DND-41 (cell line): ENCODE results near the gene ARHGAP18.

Source experiments
- ATAC-seq: fragments of 200-7000 bp; cut with Tn5 transposase; 3 replicates; pipeline ENCODE4 v1.9.1; 2021; ENCODE audit warnings: low read depth; ENCODE audit not compliant: insufficient read depth
- DNase-seq: peaks from one replicate; pipeline ENCODE4 v3.0.0-alpha.2; 2020
- H2AFZ ChIP-seq: 2 replicates; pipeline ENCODE4 v1.6.0; 2012; ENCODE audit warnings: low read depth, low read length
- H3K27ac ChIP-seq: 2 replicates; pipeline ENCODE4 v1.5.1; 2012; ENCODE audit warnings: low read length, inconsistent platforms
- H3K27me3 ChIP-seq: fragments of 200-600 bp; sonication (generic); 2 replicates; pipeline ENCODE4 v1.6.0; 2012; ENCODE audit warnings: low read length, mild to moderate bottlenecking, inconsistent platforms; ENCODE audit not compliant: insufficient read depth, poor library complexity
- H3K36me3 ChIP-seq: 2 replicates; pipeline ENCODE4 v1.5.1; 2012; ENCODE audit warnings: low read length, inconsistent platforms; ENCODE audit not compliant: insufficient read depth
- H3K4me1 ChIP-seq: 2 replicates; pipeline ENCODE4 v1.5.1; 2012; ENCODE audit warnings: mild to moderate bottlenecking, low read length; ENCODE audit not compliant: insufficient read depth
- H3K4me2 ChIP-seq: 2 replicates; pipeline ENCODE4 v1.6.0; 2012; ENCODE audit warnings: mild to moderate bottlenecking, moderate library complexity, low read length, inconsistent platforms; ENCODE audit not compliant: insufficient read depth
- H3K4me3 ChIP-seq, 2 experiments: fragments of 200-600 bp in 1 of 2; shearing (Covaris generic) in 1 of 2; 2 replicates each; pipeline ENCODE4 v1.5.1; 2012 to 2016; ENCODE audit warnings: inconsistent platforms in 2 of 2, low read length in 2 of 2, mild to moderate bottlenecking in 2 of 2, low read depth in 1 of 2, moderate library complexity in 1 of 2
- H3K79me2 ChIP-seq: 2 replicates; pipeline ENCODE4 v1.6.0; 2012; ENCODE audit warnings: low read length, inconsistent platforms; ENCODE audit not compliant: insufficient read depth
- H3K9ac ChIP-seq: 2 replicates; pipeline ENCODE4 v1.6.0; 2012; ENCODE audit warnings: low read depth, mild to moderate bottlenecking, inconsistent platforms, low read length, moderate library complexity
- H3K9me3 ChIP-seq: 2 replicates; pipeline ENCODE4 v1.5.1; 2012; ENCODE audit warnings: low read length, moderate library complexity, mild to moderate bottlenecking, inconsistent platforms; ENCODE audit not compliant: insufficient read depth, severe bottlenecking
- H4K20me1 ChIP-seq: 2 replicates; pipeline ENCODE4 v1.6.0; 2012; ENCODE audit warnings: low read length; ENCODE audit not compliant: insufficient read depth
- CTCF ChIP-seq: IDR thresholded peaks from 2 replicates; pipeline ENCODE4 v1.5.1; 2012; ENCODE audit warnings: borderline replicate concordance, low read length, moderate library complexity, mild to moderate bottlenecking; ENCODE audit not compliant: poor library complexity, severe bottlenecking; ENCODE audit errors: extremely low read depth
- EZH2 ChIP-seq: IDR thresholded peaks from 3 replicates; pipeline ENCODE4 v1.6.1; 2012; ENCODE audit warnings: borderline replicate concordance, low read depth, mild to moderate bottlenecking, moderate library complexity, low read length, inconsistent platforms; ENCODE audit not compliant: severe bottlenecking

Gene ARHGAP18

DNA sequence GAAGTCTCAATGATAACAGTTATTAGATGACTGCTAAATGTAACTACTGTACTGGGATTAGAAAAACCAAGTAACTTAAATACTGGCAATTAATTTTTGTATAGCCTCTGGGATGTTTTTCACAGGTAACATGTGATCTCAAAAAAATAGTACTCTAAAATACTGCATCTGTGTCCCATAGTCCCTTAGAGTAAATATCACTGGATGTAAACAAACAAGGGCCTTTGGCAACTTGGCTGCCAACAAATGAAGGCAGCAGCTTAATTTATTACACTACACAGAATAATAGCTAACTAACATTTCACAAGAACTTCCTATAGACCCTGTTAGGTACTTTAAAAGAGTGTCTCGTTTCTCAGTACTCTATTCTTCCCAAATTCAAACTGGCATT, 14.0 kb downstream of the ARHGAP18 start:
- H3K4me2 ChIP-seq, result no peak overlapping the region
- no peak; the same call in 2 of the 3 replicates for ATAC-seq
- no peaks in the 10 kb centered on the region for H3K9me3 ChIP-seq
- H3K27ac ChIP-seq, result no peak overlapping the region
- no peak overlapping the region for H3K9ac ChIP-seq
- H4K20me1 ChIP-seq, result no peaks in the 10 kb centered on the region
- H3K36me3 ChIP-seq, result no peaks in the 10 kb centered on the region
- TF ChIP-seq EZH2 (no peak), CTCF (no peak)
- H2AFZ ChIP-seq, result no peak overlapping the region
- DNase-seq, result no peak
- H3K4me3 ChIP-seq, result no peak overlapping the region
- peaks cover 14% of the 10 kb centered on the region for H3K4me1 ChIP-seq
- H3K27me3 ChIP-seq, result no peaks in the 10 kb centered on the region
- H3K79me2 ChIP-seq, result no peaks in the 10 kb centered on the region

GRCh38 chr6:129695373-129696027, 14.5 kb downstream of the ARHGAP18 start:
- DNase-seq (no peak), ATAC-seq (peak; percentile 60)
- no peak overlapping the region for H3K9ac ChIP-seq
- TF ChIP-seq EZH2, result no peak
- TF ChIP-seq CTCF, result no peak
- no peak overlapping the region for H3K4me3 ChIP-seq
- H4K20me1 ChIP-seq, result no peaks in the 10 kb centered on the region
- no peaks in the 10 kb centered on the region for H3K79me2 ChIP-seq
- H3K9me3 ChIP-seq, result no peaks in the 10 kb centered on the region
- H2AFZ ChIP-seq, result no peak overlapping the region
- H3K4me2 ChIP-seq, result no peak overlapping the region
- no peaks in the 10 kb centered on the region for H3K27me3 ChIP-seq
- H3K4me1 ChIP-seq, result peaks cover 14% of the 10 kb centered on the region
- H3K36me3 ChIP-seq, result no peaks in the 10 kb centered on the region
- no peak overlapping the region; the same call in 1 of the 2 replicates for H3K27ac ChIP-seq

GRCh38 chr6:129694036-129694435, 15.9 kb downstream of the ARHGAP18 start:
- DNase-seq (no peak), ATAC-seq (no peak)
- no peaks in the 10 kb centered on the region for H4K20me1 ChIP-seq
- no peak overlapping the region for H3K4me2 ChIP-seq
- TF ChIP-seq EZH2, result no peak
- TF ChIP-seq CTCF, result no peak
- no peaks in the 10 kb centered on the region for H3K9me3 ChIP-seq
- peaks cover 14% of the 10 kb centered on the region for H3K4me1 ChIP-seq
- H3K36me3 ChIP-seq, result no peaks in the 10 kb centered on the region
- no peak overlapping the region for H3K9ac ChIP-seq
- H3K79me2 ChIP-seq, result no peaks in the 10 kb centered on the region
- no peak overlapping the region for H3K4me3 ChIP-seq
- H2AFZ ChIP-seq, result no peak overlapping the region
- H3K27me3 ChIP-seq, result no peaks in the 10 kb centered on the region
- no peak overlapping the region for H3K27ac ChIP-seq
